Activated T-cell treated with anti-CD3 and anti-CD28 coated beads for 48 hours (primary cell): Measurements from ENCODE around the gene NR1H2.
A peak's percentile ranks its signal among the peaks of the same experiment; 100 is the strongest.
"Not testable (repeated sequence)": the region's sequence is repeated elsewhere in the genome, so short reads cannot be mapped to it uniquely, and the experiment has no call there.

Experiments
- DNase-seq: peaks from one replicate; pipeline ENCODE4 v3.0.0-alpha.2; 2020; ENCODE audit warnings: low read depth

The NR1H2 gene

GRCh38 chr19:50344661-50345318 lies 31.5 kb upstream of the NR1H2 start:
- no peak for DNase-seq

- DNase-seq: not testable (repeated sequence)
These were observed 29.1 kb upstream of the NR1H2 start for GRCh38 chr19:50347089-50347581.

- no peak for DNase-seq
These were observed 26.8 kb upstream of the NR1H2 start for GRCh38 chr19:50349277-50350057.

- DNase-seq: no peak
These were observed 24.0 kb upstream of the NR1H2 start for GRCh38 chr19:50352242-50352641.

GRCh38 chr19:50353487-50353880 lies 22.8 kb upstream of the NR1H2 start:
- DNase-seq: not testable (repeated sequence)

GRCh38 chr19:50356691-50357177 lies 19.5 kb upstream of the NR1H2 start:
- DNase-seq: no peak

GRCh38 chr19:50357178-50358100 lies 18.8 kb upstream of the NR1H2 start:
- DNase-seq: peak; percentile 85

GRCh38 chr19:50358483-50359327 lies 17.6 kb upstream of the NR1H2 start:
- peak; percentile 79 for DNase-seq

- no peak for DNase-seq
These were observed 16.9 kb upstream of the NR1H2 start for GRCh38 chr19:50359328-50359818.

GRCh38 chr19:50361290-50362029 lies 14.8 kb upstream of the NR1H2 start:
- no peak for DNase-seq

- DNase-seq: no peak
These were observed 14.2 kb upstream of the NR1H2 start for GRCh38 chr19:50362030-50362412.

- DNase-seq: no peak
These were observed 13.4 kb upstream of the NR1H2 start for GRCh38 chr19:50362656-50363424.

- no peak for DNase-seq
These were observed 10.6 kb upstream of the NR1H2 start, which contains the start of gene NAPSA for GRCh38 chr19:50365434-50366306. Gene NAPSA, minus strand, starts transcription at chr19:50365639. Its CDS starts 18 bp downstream, at chr19:50365621.

- peak; percentile 71 for DNase-seq
These were observed 7.3 kb upstream of the NR1H2 start for GRCh38 chr19:50368649-50369570.

- DNase-seq: no peak
These were observed 4.3 kb upstream of the NR1H2 start for GRCh38 chr19:50371914-50372475.

- DNase-seq: peak; percentile 51
These were observed 799 bp downstream of the NR1H2 start for GRCh38 chr19:50377051-50377461.

GRCh38 chr19:50377517-50377916 lies 1.3 kb downstream of the NR1H2 start:
- DNase-seq: no peak
